Calu3 (cell line): ENCODE data around the gene LHX6. TPM values are rescaled to one million over a fixed set of nuclear protein-coding genes. Genes with fewer than 3 reads are reported as not detected.

Experiments
- BruUV-seq: library from RNA; stranded (reverse); fragments of 400-500 nt; replicated peaks from 2 replicates; lab custom pipeline; 2021; lab: Mats Ljungman, UMichigan
- CTCF ChIA-PET: fragments of 300-600 bp; sonication (Branson Sonifier 250); formaldehyde crosslinking; loops from one replicate; lab custom pipeline; 2022; ENCODE audit warnings: antibody characterized with exemption; lab: Charles Lee
- DNase-seq: peaks from one replicate; pipeline ENCODE4 v3.0.0; 2022
- H3K27ac Mint-ChIP-seq: one replicate; pipeline ENCODE4 v1.8.0; 2022; ENCODE audit warnings: mixed read lengths; ENCODE audit not compliant: unreplicated experiment
- H3K27me3 Mint-ChIP-seq: one replicate; pipeline ENCODE4 v1.8.0; 2022; ENCODE audit warnings: mixed read lengths; ENCODE audit not compliant: unreplicated experiment
- H3K36me3 Mint-ChIP-seq: one replicate; pipeline ENCODE4 v1.8.0; 2022; ENCODE audit warnings: mild to moderate bottlenecking, moderate library complexity, mixed read lengths; ENCODE audit not compliant: insufficient read depth, unreplicated experiment
- H3K4me1 Mint-ChIP-seq: one replicate; pipeline ENCODE4 v1.8.0; 2022; ENCODE audit warnings: mild to moderate bottlenecking, low read depth, mixed read lengths; ENCODE audit not compliant: unreplicated experiment
- H3K4me3 Mint-ChIP-seq: one replicate; pipeline ENCODE4 v1.8.0; 2022; ENCODE audit warnings: mild to moderate bottlenecking, low read depth, moderate library complexity, mixed read lengths; ENCODE audit not compliant: unreplicated experiment
- H3K9me3 Mint-ChIP-seq: one replicate; pipeline ENCODE4 v1.8.0; 2022; ENCODE audit warnings: low read depth, mixed read lengths; ENCODE audit not compliant: unreplicated experiment
- CTCF ChIP-seq: fragments of 200-600 bp; IDR thresholded peaks from one replicate; pipeline ENCODE4 v1.8.0; 2022; ENCODE audit warnings: antibody characterized with exemption; ENCODE audit not compliant: unreplicated experiment
- intact Hi-C: fragments of 100-400 bp; cut with micrococcal nuclease; formaldehyde crosslinking; loops from one replicate; pipeline ENCODE4 v1.10.0; 2022; ENCODE audit not compliant: unreplicated experiment
- total RNA-seq: library from RNA; stranded (reverse); gene quantifications from 2 replicates; pipeline ENCODE4 v1.2.3, GENCODE V29; 2022

Gene LHX6
- total RNA-seq, 1 experiment from 2014 or later, result 0.97 TPM

GRCh38 chr9:122220673-122221182, 8.0 kb downstream of the LHX6 start:
- Mint-ChIP-seq H3K9me3 (no peaks in the 10 kb centered on the region), H3K27me3 (peaks cover 89% of the 10 kb centered on the region), H3K4me3 (no peak overlapping the region), H3K36me3 (no peaks in the 10 kb centered on the region), H3K27ac (no peak overlapping the region), H3K4me1 (peaks cover 8% of the 10 kb centered on the region)
- CTCF ChIA-PET, result no interaction called here
- TF ChIP-seq CTCF, result no peak
- no TSS peak for BruUV-seq
- DNase-seq, result no peak
- intact Hi-C loops, result no loop called here

- Mint-ChIP-seq H3K4me1 (peaks cover 8% of the 10 kb centered on the region), H3K9me3 (no peaks in the 10 kb centered on the region), H3K27me3 (peaks cover 89% of the 10 kb centered on the region), H3K4me3 (no peak overlapping the region), H3K36me3 (no peaks in the 10 kb centered on the region), H3K27ac (no peak overlapping the region)
- BruUV-seq, result no TSS peak
- TF ChIP-seq CTCF, result no peak
- DNase-seq, result no peak
- intact Hi-C loops, result no loop called here
- CTCF ChIA-PET, result no interaction called here
Measured at GRCh38 chr9:122219856-122220672, 8.7 kb downstream of the LHX6 start.

GRCh38 chr9:122218935-122219855, 9.6 kb downstream of the LHX6 start:
- intact Hi-C loops, result no loop called here
- H3K27me3 Mint-ChIP-seq, result peaks cover 89% of the 10 kb centered on the region

More at GRCh38 chr9:122218935-122219855, 9.6 kb downstream of the LHX6 start:
- CTCF ChIA-PET, result no interaction called here
- Mint-ChIP-seq H3K36me3 (no peaks in the 10 kb centered on the region), H3K4me3 (no peak overlapping the region), H3K9me3 (no peaks in the 10 kb centered on the region), H3K4me1 (peaks cover 8% of the 10 kb centered on the region), H3K27ac (no peak overlapping the region)
- DNase-seq, result no peak
- no peak for TF ChIP-seq CTCF
- no TSS peak for BruUV-seq
